Astrocyte (in vitro differentiated cells and primary cell): ENCODE results near the gene MAST2. TPM values are rescaled to one million over a fixed set of nuclear protein-coding genes. Genes with fewer than 3 reads are reported as not detected.
A peak's percentile ranks its signal among the peaks of the same experiment; 100 is the strongest.

Source experiments
- DNase-seq: peaks from one replicate; pipeline ENCODE4 v3.0.0-alpha.2; 2010; ENCODE audit warnings: low read depth
- FAIRE-seq: peaks from 2 replicates; lab custom pipeline; 2011; peaks lifted over from hg19 to GRCh38; lab: Jason Lieb, UNC
- H2AFZ ChIP-seq: 2 replicates; pipeline ENCODE4 v1.6.0; 2012; ENCODE audit warnings: low read depth, low read length, inconsistent platforms
- H3K27ac ChIP-seq: 2 replicates; pipeline ENCODE4 v1.5.1; 2011; ENCODE audit warnings: low read depth, low read length, inconsistent platforms
- H3K27me3 ChIP-seq: 2 replicates; pipeline ENCODE4 v1.6.0; 2011; ENCODE audit warnings: low read length, inconsistent platforms; ENCODE audit not compliant: insufficient read depth
- H3K36me3 ChIP-seq: 2 replicates; pipeline ENCODE4 v1.5.1; 2011; ENCODE audit warnings: low read length, inconsistent platforms; ENCODE audit not compliant: insufficient read depth
- H3K4me1 ChIP-seq: 2 replicates; pipeline ENCODE4 v1.5.1; 2011; ENCODE audit warnings: low read length, inconsistent platforms; ENCODE audit not compliant: insufficient read depth
- H3K4me2 ChIP-seq: 2 replicates; pipeline ENCODE4 v1.6.0; 2012; ENCODE audit warnings: low read length, inconsistent platforms
- H3K4me3 ChIP-seq: 2 replicates; pipeline ENCODE4 v1.5.1; 2011; ENCODE audit warnings: low read depth, mild to moderate bottlenecking, low read length, inconsistent platforms; ENCODE audit not compliant: insufficient read depth
- H3K79me2 ChIP-seq: 2 replicates; pipeline ENCODE4 v1.6.0; 2012; ENCODE audit warnings: mild to moderate bottlenecking, low read length, inconsistent platforms; ENCODE audit not compliant: insufficient read depth
- H3K9ac ChIP-seq: 2 replicates; pipeline ENCODE4 v1.6.0; 2012; ENCODE audit warnings: mild to moderate bottlenecking, low read length, inconsistent platforms
- H3K9me3 ChIP-seq: 2 replicates; pipeline ENCODE4 v1.5.1; 2012; ENCODE audit warnings: low read depth, mild to moderate bottlenecking, low read length, inconsistent platforms; ENCODE audit not compliant: insufficient read depth
- H4K20me1 ChIP-seq: 2 replicates; pipeline ENCODE4 v1.6.0; 2012; ENCODE audit warnings: low read length, inconsistent platforms; ENCODE audit not compliant: insufficient read depth
- H3K27ac Mint-ChIP-seq: one replicate; pipeline ENCODE4 v1.8.0; 2021; ENCODE audit warnings: mild to moderate bottlenecking, mixed read lengths; ENCODE audit not compliant: unreplicated experiment
- H3K27me3 Mint-ChIP-seq: one replicate; pipeline ENCODE4 v1.8.0; 2021; ENCODE audit warnings: low read depth, mixed read lengths; ENCODE audit not compliant: unreplicated experiment
- H3K36me3 Mint-ChIP-seq: one replicate; pipeline ENCODE4 v1.8.0; 2021; ENCODE audit warnings: low read depth, mixed read lengths; ENCODE audit not compliant: unreplicated experiment
- H3K4me1 Mint-ChIP-seq: one replicate; pipeline ENCODE4 v1.8.0; 2021; ENCODE audit warnings: low read depth, mixed read lengths; ENCODE audit not compliant: unreplicated experiment
- H3K4me3 Mint-ChIP-seq: one replicate; pipeline ENCODE4 v1.8.0; 2021; ENCODE audit warnings: mild to moderate bottlenecking, moderate library complexity, mixed read lengths; ENCODE audit not compliant: unreplicated experiment
- H3K9me3 Mint-ChIP-seq: one replicate; pipeline ENCODE4 v1.8.0; 2021; ENCODE audit warnings: mild to moderate bottlenecking, mixed read lengths; ENCODE audit not compliant: unreplicated experiment
- CTCF ChIP-seq: IDR thresholded peaks from 2 replicates; pipeline ENCODE4 v1.5.1; 2011; ENCODE audit warnings: low read depth, mild to moderate bottlenecking, inconsistent platforms, low read length, moderate library complexity; ENCODE audit not compliant: insufficient read depth
- EZH2 ChIP-seq: IDR thresholded peaks from 2 replicates; pipeline ENCODE4 v1.6.1; 2012; ENCODE audit warnings: mild to moderate bottlenecking, low read length, inconsistent platforms; ENCODE audit not compliant: insufficient read depth
- total RNA-seq: library from RNA; stranded (reverse); gene quantifications from 2 replicates; pipeline ENCODE4 v1.2.1, GENCODE V29; 2021

Gene MAST2
- total RNA-seq, 1 donor from 2014 or later, result 41.0 TPM

GRCh38 chr1:45913731-45914501 lies 110.5 kb downstream of the MAST2 start:
- Mint-ChIP-seq H3K9me3 (no peaks in the 10 kb centered on the region), H3K27ac (peak overlapping the region; percentile 92), H3K27me3 (no peaks in the 10 kb centered on the region), H3K4me1 (peaks cover 26% of the 10 kb centered on the region), H3K4me3 (peak overlapping the region; percentile 9), H3K36me3 (peaks cover 5% of the 10 kb centered on the region)
- Histone ChIP-seq H2AFZ (no peak overlapping the region), H3K4me1 (peaks cover 17% of the 10 kb centered on the region), H3K4me2 (peak overlapping the region; percentile 55), H3K27ac (peak overlapping the region; percentile 75), H3K27me3 (no peaks in the 10 kb centered on the region), H3K4me3 (no peak overlapping the region), H4K20me1 (no peaks in the 10 kb centered on the region), H3K79me2 (peaks cover 8% of the 10 kb centered on the region), H3K36me3 (no peaks in the 10 kb centered on the region), H3K9ac (peak overlapping the region; percentile 56), H3K9me3 (no peaks in the 10 kb centered on the region)
- no peak for DNase-seq
- FAIRE-seq, result no peak
- TF ChIP-seq CTCF (no peak), EZH2 (no peak)

- H3K4me2 ChIP-seq, result no peak overlapping the region
- no peak overlapping the region for H3K4me3 ChIP-seq
- no peak for TF ChIP-seq EZH2
- TF ChIP-seq CTCF, result no peak
- H3K4me1 ChIP-seq, result peaks cover 17% of the 10 kb centered on the region
- no peaks in the 10 kb centered on the region for H3K36me3 ChIP-seq
- H3K36me3 Mint-ChIP-seq, result peaks cover 5% of the 10 kb centered on the region
- no peaks in the 10 kb centered on the region for H3K27me3 Mint-ChIP-seq
- H4K20me1 ChIP-seq, result no peaks in the 10 kb centered on the region
- H3K9me3 ChIP-seq, result no peaks in the 10 kb centered on the region
- H3K9ac ChIP-seq, result no peak overlapping the region
- no peaks in the 10 kb centered on the region for H3K9me3 Mint-ChIP-seq
- no peaks in the 10 kb centered on the region for H3K27me3 ChIP-seq
- H3K4me1 Mint-ChIP-seq, result peaks cover 26% of the 10 kb centered on the region
- peaks cover 8% of the 10 kb centered on the region for H3K79me2 ChIP-seq
- H3K27ac ChIP-seq, result no peak overlapping the region
- DNase-seq, result no peak
- H2AFZ ChIP-seq, result no peak overlapping the region
- H3K4me3 Mint-ChIP-seq, result no peak overlapping the region
- no peak for FAIRE-seq
- peak overlapping the region; percentile 26 for H3K27ac Mint-ChIP-seq
These were observed 111.4 kb downstream of the MAST2 start for GRCh38 chr1:45914836-45915235.

GRCh38 chr1:45922374-45922773 lies 119.0 kb downstream of the MAST2 start:
- Histone ChIP-seq H3K4me2 (no peak overlapping the region), H3K4me1 (no peaks in the 10 kb centered on the region), H3K27me3 (no peaks in the 10 kb centered on the region), H4K20me1 (peaks cover 4% of the 10 kb centered on the region), H3K27ac (no peak overlapping the region), H3K79me2 (peaks cover 5% of the 10 kb centered on the region), H3K9me3 (no peaks in the 10 kb centered on the region), H3K4me3 (no peak overlapping the region), H2AFZ (no peak overlapping the region), H3K36me3 (no peaks in the 10 kb centered on the region), H3K9ac (no peak overlapping the region)
- Mint-ChIP-seq H3K36me3 (peaks cover 5% of the 10 kb centered on the region), H3K9me3 (peaks cover 2% of the 10 kb centered on the region), H3K27me3 (no peaks in the 10 kb centered on the region), H3K27ac (no peak overlapping the region), H3K4me1 (peaks cover 11% of the 10 kb centered on the region), H3K4me3 (no peak overlapping the region)
- DNase-seq (no peak), FAIRE-seq (no peak)
- no peak for TF ChIP-seq EZH2
- no peak for TF ChIP-seq CTCF
